GM12873 (cell line): ENCODE results near the gene OR52W1.

Experiments used
- CTCF ChIP-seq: IDR thresholded peaks from 2 replicates; pipeline ENCODE4 v1.5.1; 2012; ENCODE audit warnings: low read depth, mild to moderate bottlenecking, moderate library complexity, low read length, control low read depth; ENCODE audit not compliant: insufficient read depth; ENCODE audit errors: missing control alignments

The OR52W1 gene

GRCh38 chr11:6232899-6233298 lies 33.9 kb downstream of the OR52W1 start:
- TF ChIP-seq CTCF: no peak

GRCh38 chr11:6233984-6234386 lies 35.0 kb downstream of the OR52W1 start:
- no peak for TF ChIP-seq CTCF

- TF ChIP-seq CTCF: no peak
Observed at GRCh38 chr11:6234387-6235107, 35.5 kb downstream of the OR52W1 start, which contains the start of gene FHIP1B. FHIP1B (minus strand) TSS chr11:6234636; CDS start chr11:6224516, 10,120 bp downstream.

GRCh38 chr11:6237266-6237665 lies 38.2 kb downstream of the OR52W1 start:
- no peak for TF ChIP-seq CTCF

GRCh38 chr11:6237761-6238302 lies 38.8 kb downstream of the OR52W1 start:
- TF ChIP-seq CTCF: no peak

- peak; percentile 2 for TF ChIP-seq CTCF
Observed at GRCh38 chr11:6238902-6239301, 39.9 kb downstream of the OR52W1 start, which contains the start of gene CNGA4. CNGA4 (plus strand) TSS chr11:6239089; CDS start chr11:6239207, 118 bp downstream.

GRCh38 chr11:6240139-6240538 lies 41.1 kb downstream of the OR52W1 start:
- TF ChIP-seq CTCF: no peak
